ENCODE data around the gene MAGOH. TPM values are rescaled to one million over a fixed set of nuclear protein-coding genes. Genes with fewer than 3 reads are reported as not detected.

The MAGOH gene
- total and polyA plus RNA-seq, 10 of the 15 experiments (the other 5 are each of a cell fraction or from before 2014, with no cell fraction given), result 62.6 to 261 (median 89.8) TPM

DNA sequence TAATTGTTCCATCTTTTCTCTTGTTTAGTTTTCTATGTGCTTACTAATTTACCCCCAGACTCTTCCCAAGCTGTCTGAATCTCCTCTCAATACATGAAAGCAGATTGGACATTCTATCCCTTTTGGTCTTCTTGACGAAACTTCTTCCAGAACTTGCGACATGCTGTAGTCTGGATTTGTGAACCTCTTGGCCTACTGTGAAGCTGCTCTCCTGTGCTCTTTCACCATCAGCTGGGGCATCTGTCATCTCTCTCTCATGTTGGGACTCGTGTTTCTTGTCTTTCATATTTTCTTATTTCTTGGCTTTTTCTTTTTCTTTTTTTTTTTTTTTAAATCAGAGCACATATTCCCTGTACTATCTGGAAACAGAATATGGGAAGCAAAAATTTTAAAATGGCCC, 34.9 kb downstream of the MAGOH start:
- ATAC-seq (no peak), FAIRE-seq (no peak), DNase-seq (ENCODE audit: low read depth, low spot score) (no peak)
- Histone ChIP-seq H3K36me3 (ENCODE audit: control insufficient read depth in 2 of 2, insufficient read depth in 2 of 2, low read length in 1 of 2) (peaks cover 0 to 21% of the 10 kb centered on the region in 2 experiments), H3K27ac (ENCODE audit: control insufficient read depth, insufficient read depth) (no peak overlapping the region), H3K4me2 (ENCODE audit: control insufficient read depth, insufficient read depth) (no peak overlapping the region), H3K4me1 (ENCODE audit: control insufficient read depth, insufficient read depth, low read length) (no peaks in the 10 kb centered on the region), H3K9me3 (replicated peaks; ENCODE audit: control insufficient read depth, insufficient read depth, low read length) (peaks cover 16% of the 10 kb centered on the region; the same call in 2 of the 3 replicates), H3K79me2 (ENCODE audit: control insufficient read depth, insufficient read depth, low read length) (peaks cover 2% of the 10 kb centered on the region), H2AFZ (ENCODE audit: control insufficient read depth, low read depth, low read length) (no peak overlapping the region), H3K9ac (ENCODE audit: control insufficient read depth, insufficient read depth, low read length) (no peak overlapping the region), H4K20me1 (ENCODE audit: control insufficient read depth, insufficient read depth) (no peaks in the 10 kb centered on the region), H3K27me3 (replicated peaks in 1 of 2; ENCODE audit: control insufficient read depth in 2 of 2, insufficient read depth in 2 of 2, low read length in 1 of 2) (no peaks in the 10 kb centered on the region), H3K4me3 (no peak overlapping the region)
- RAD21 ChIA-PET (ENCODE audit: unreplicated experiment), result no interaction called here
- POLR2A ChIA-PET, result no interaction called here
- no TSS peak for BruUV-seq (replicated peaks)
- WGBS (ENCODE audit: insufficient coverage, insufficient replicate concordance, low lambda C conversion rate, missing lambda C conversion rate), result 78% methylated on average over 3 of the region's 3 CpGs
- SMC1A ChIA-PET (ENCODE audit: uncharacterized antibody, unreplicated experiment), result interaction anchor here (1.4 to 1.7 kb wide), 2 partner anchors 16 to 19 kb away, joined by 4 read pairs; no protein-coding TSS in a partner anchor
- in situ Hi-C loops (cut with MboI) (no loop called here), intact Hi-C loops (cut with micrococcal nuclease; ENCODE audit: unreplicated experiment) (no loop called here)
- TF ChIP-seq DPF2 (IDR thresholded peaks at IDR 0.05) (no peak), MLLT1 (IDR thresholded peaks at IDR 0.05) (no peak), E2F8 (IDR thresholded peaks at IDR 0.05; ENCODE audit: low read depth, partially characterized antibody) (no peak), NBN (IDR thresholded peaks at IDR 0.05) (no peak), KAT2A (conservative IDR thresholded peaks at IDR 0.05; ENCODE audit: control insufficient read depth, low read depth, low read length) (no peak), LARP7 (IDR thresholded peaks at IDR 0.05) (no peak), ZNF384 (IDR thresholded peaks at IDR 0.05; ENCODE audit: borderline replicate concordance, low read depth, low read length) (no peak), TCF7 (IDR thresholded peaks at IDR 0.05; ENCODE audit: borderline replicate concordance) (no peak), FOXK2 (IDR thresholded peaks at IDR 0.05) (no peak), CREB1 (IDR thresholded peaks at IDR 0.05; ENCODE audit: low read depth) (no peak), BCL11A (IDR thresholded peaks at IDR 0.05; ENCODE audit: low read depth, low read length) (no peak), JUND (IDR thresholded peaks at IDR 0.05; ENCODE audit: low read depth, low read length) (no peak), MTA2 (IDR thresholded peaks at IDR 0.05; ENCODE audit: low read depth) (no peak), EGR1 (IDR thresholded peaks at IDR 0.05; ENCODE audit: borderline replicate concordance in 1 of 2, low read depth in 2 of 2, low read length in 2 of 2) (no peak), RUNX3 (IDR thresholded peaks at IDR 0.05; ENCODE audit: low read length) (no peak), NFYA (IDR thresholded peaks at IDR 0.05; ENCODE audit: borderline replicate concordance, low read depth, low read length) (no peak), RAD21 (IDR thresholded peaks at IDR 0.05; ENCODE audit: insufficient read depth, low read depth, low read length) (no peak), BMI1 (IDR thresholded peaks at IDR 0.05; ENCODE audit: borderline replicate concordance) (no peak)
- TF ChIP-seq, protein P1, sequence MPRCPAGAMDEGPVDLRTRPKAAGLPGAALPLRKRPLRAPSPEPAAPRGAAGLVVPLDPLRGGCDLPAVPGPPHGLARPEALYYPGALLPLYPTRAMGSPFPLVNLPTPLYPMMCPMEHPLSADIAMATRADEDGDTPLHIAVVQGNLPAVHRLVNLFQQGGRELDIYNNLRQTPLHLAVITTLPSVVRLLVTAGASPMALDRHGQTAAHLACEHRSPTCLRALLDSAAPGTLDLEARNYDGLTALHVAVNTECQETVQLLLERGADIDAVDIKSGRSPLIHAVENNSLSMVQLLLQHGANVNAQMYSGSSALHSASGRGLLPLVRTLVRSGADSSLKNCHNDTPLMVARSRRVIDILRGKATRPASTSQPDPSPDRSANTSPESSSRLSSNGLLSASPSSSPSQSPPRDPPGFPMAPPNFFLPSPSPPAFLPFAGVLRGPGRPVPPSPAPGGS (IDR thresholded peaks at IDR 0.05; ENCODE audit: borderline replicate concordance, insufficient read depth, low read depth, low read length, poor library complexity, severe bottlenecking), result no peak
- CTCF ChIA-PET, result interaction anchor here (1.3 kb wide), 1 partner anchor 16 kb away, joined by 3 read pairs; no protein-coding TSS in a partner anchor

Measured in GM12878 (cell line).